GM19328 (cell line): Measurements from ENCODE around the gene MAF.

Source experiments
- ATAC-seq: cut with Tn5 transposase; IDR thresholded peaks from one replicate; pipeline ENCODE4 v1.9.1; 2021; ENCODE audit warnings: mild to moderate bottlenecking, moderate library complexity; ENCODE audit not compliant: unreplicated experiment

MAF gene

DNA sequence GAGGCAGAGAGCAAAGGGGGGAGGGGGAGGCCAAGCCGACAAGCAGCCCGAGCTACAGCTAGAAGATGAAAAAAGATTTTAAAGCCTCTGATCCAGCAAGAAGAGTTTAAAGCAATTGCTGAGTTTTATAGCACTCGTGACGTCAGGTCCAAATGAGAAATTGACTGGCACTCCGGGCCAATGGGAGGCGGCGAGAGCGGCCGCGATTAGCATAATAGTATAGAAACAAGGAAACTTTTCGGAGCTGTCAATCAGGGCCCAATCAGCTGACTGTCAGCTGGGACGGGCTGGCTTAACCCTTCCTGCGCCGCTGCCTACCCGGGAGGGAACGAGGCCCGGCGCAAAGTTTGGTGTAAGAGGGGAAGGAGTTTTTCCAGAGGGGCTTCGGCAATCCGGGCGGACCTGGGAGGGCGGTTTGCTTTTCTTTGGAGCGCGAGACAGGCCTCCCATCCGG, at the start of gene MAF:
Gene MAF (minus strand): TSS at position 100 of the 454 bp plus-strand sequence. CDS start 835 bp downstream, outside the sequence.
- ATAC-seq = no peak

DNA sequence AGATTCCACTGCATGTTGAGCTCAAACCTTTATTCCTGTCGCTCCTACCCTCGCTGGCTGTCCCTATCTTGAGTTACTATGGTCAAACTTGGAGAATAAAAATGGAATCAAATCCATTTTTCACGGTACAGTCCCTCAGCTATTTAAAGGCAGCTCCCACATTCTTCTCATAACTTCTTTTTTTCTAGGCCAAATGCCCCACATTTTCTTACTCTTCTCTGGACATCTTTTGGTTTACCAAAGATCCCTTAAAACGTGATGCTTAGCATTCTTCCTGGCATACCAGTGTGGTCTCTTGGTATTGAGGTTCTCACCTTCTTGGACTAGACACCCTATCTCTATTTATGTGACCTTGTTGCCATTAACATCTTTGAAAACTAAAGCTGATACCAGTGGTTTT, 48.3 kb upstream of the MAF start:
- no peak for ATAC-seq

DNA sequence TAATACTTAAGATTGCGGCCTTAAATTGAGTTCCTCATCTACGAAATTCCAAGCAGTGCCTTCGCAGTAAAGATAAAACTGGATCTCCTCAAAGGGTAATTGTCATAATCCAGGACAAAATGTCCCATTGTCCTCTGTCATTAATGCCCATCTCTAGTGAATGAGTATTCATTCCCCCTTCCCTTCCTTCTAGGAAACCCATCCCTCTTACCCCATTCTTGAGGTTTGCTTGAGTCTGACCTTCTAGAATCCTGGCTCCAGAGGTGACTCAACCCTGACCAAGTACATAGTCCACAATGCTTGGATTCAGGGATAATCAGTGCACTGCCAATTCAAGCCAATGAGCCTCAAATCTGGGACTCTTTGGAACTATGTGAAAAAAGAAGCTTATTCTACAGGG, 47.0 kb upstream of the MAF start:
- no peak for ATAC-seq

DNA sequence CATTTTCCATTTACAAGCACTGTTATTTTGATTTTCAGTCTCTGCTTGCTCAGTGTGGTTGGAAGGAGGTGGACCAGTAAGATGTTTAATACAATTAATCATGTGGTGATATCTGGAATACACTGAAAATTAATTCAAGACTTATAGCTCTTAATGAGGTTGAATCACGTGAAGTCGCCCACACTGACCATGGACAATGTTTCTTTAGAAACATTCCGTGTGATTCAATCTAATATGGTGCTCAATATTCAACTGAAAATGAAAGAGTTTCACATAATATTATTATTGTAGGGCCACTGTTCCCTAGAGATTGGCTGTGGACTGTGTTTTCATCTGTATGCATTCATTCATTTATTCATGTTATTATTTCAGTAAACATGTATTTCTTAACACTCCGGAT, 45.2 kb upstream of the MAF start:
- no peak for ATAC-seq

DNA sequence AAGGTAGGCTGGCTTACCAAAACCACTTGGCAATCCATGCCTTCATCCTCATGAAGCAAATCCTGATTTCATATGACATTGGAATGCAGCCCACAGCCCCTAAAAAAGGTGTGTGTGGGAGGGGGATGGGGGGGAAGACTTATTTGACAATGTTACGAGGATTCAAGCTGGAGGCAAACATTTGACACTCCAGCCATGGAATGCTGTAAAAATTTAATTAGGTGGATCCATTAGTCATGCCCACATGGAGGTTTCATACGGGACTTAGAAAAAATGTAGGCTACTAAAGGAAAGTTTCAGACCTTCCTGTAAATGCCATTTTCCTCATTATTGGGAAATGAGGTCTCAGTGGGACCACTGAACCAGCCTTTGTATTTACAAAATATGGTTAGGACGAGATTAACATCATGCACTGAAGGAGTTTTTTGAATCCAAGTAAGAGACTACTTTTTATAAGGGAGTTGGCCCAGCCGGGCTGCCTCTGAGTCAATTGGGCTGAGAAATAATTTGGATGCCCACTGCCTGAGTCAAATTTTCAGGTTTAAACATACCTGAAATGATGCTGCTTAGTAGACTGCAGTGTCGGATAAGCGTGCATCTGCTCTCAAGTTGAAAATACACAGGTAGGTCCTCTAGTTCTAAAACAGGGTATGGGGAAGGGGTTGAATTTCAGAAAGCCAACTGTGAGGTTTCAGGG, 44.6 kb upstream of the MAF start:
- no peak for ATAC-seq

DNA sequence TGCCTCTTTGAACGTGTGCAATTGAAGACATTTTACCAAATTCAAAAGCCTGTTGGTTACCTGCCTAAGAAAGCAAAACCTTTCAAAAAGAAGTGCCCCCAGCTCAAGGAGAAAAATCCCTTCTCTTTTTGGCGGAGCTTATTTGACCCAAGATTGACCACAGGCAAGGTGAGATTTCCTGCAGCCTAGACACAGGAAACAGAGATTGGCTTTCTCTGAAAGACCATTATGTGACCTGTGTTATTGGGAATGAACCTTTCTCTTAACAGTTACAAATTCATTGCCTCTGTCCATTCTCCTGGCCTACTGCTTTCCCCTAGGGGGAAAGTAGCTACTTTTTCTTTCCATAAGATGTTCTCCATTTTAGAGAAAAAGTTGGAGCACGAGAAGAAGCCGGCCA, 42.1 kb upstream of the MAF start:
- no peak for ATAC-seq

DNA sequence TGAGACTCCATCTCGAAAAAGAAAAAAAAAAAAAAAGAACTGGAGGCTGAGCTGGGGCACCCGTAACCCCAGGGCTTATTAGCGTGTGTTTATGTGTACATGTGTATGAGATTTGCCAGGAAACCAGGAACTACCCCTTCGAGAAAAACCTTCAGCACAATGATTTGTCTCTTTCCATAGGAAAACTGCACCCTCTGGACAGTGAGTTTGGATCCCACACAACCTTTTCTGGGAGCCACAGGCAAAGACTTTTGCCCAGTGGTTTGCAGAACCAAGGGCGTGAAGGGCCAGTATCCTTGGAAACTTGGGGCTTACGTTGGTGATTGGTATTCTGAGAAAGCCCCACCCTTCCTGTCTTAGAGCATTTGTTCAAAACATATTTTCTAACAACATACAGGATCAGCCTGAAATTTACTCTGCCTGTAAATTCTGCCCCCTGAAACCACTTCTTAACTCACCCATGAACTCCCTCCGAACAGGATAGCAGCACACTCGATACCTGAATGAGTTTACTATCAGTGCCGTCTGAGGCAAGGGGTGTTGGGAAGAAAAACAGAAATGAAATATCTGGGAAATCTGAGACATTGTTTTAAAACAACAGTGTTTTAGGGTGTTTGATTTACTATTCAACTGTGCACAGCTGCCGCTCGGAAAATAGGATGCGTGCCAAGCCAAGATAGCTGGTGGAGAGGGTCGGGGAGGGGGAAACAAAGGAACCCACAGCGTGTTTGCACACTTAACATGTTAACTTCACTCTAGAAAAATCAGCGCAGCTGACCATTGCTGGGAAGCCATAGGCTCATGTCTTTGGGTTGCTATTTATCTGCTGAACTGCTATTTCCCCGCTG, 40.2 kb upstream of the MAF start:
- ATAC-seq = no peak

DNA sequence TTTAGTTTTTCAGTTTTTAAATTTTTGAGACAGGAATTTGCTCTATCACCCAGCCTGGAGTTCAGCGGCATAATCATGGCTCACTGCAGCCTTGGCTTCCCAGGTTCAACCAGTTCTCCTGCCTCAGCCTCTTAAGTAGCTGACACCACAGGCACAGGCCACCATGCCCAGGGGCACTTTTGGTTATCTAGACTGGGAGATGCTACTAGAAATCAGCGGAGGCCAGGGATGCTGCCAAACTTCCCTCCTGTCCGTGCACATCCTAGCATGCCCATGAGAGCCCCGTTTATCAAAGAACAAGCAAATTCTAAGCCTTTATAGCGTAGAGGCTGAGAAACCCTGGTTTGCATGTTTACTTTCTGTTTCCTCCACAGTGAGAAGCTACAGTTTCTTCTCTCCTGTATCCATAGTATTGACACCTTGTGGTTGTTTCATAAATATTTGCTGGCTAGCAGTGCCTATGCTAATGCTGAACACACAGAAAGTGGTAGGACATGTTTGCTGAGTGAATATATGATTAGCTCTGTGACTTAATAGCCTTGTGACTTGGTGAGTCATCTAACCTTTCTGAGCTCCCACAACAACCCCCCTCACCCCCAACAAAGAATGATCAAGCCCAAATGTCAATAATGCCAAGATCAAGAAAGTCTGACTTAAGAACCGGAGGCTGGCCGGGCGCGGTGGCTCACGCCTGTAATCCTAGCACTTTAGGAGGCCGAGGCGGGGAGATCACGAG, 39.2 kb upstream of the MAF start:
- no peak for ATAC-seq

DNA sequence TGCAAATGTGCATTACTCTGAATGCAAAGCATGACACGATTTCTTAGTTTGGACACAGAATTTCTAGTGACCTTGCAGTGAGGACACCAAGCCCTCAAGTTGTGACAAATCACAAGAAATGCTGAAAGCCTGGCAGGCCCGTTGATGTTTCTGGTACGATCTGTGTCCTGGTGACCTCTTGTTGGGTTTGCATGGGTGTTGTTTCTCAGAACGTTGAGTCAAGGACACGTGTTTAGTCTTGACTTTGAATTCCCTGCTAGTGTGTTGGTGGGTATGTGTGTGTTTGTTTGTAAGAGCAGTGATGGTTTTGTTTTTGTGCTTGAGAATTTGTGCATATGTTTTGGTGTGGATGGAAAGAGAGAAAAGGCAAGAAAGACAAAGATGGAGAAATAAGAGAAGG, 37.8 kb upstream of the MAF start:
- no peak for ATAC-seq

DNA sequence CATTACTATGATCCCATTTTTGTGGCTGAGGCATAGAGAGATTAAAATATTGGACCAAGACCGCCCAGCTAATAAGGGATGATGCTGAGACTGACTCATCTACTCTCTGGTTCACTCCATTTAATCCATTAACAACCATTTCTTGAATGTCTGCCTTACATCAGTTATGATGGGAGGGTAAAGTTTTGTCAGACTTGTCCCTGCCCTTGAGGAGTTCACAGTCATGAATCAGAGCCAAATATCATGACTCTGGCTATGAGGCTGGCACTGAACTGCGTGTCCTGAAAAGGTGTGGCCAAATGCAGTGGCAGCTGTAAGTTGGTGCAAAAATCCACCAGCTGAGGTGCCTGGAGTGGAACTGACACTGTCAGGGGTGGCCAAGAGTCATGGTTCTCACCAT, 35.0 kb upstream of the MAF start:
- no peak for ATAC-seq

DNA sequence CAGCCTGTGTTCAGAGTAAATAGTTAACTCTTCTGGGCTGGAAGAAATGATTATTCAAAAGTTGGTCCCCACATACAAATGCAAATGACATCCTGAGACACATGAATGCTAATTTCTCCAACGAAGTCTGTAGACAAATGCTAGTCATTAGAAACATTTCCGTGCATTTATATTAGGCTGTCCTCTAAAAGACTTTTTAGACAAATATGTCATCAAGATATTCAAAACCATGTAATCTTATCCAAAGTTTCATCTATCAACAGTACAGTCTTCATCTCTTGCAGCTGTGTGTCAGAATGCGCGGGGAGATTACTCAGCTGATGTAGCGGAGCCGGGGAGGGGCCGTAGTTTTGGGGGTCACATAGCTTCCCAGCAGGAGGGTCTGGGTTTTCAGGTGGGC, 33.8 kb upstream of the MAF start:
- no peak for ATAC-seq

DNA sequence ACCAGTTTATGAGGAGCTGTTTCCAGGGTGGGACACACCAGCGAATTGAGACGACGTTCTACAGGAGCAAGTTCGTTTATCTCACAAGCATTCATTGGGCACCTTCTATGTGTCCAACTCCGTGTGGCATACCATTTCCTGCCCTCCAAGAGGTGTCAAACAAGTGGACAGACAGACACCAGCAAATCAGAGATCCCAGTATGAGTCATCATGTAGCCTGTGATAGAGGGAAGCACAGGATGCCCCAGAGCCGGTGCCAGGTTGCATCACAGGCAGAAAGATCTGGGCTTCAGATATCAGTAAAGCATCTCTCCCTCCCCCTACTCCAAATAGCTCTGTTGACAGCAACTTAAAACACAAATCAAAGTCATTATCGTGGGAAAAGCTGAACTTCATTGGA, 31.8 kb upstream of the MAF start:
- ATAC-seq = no peak

DNA sequence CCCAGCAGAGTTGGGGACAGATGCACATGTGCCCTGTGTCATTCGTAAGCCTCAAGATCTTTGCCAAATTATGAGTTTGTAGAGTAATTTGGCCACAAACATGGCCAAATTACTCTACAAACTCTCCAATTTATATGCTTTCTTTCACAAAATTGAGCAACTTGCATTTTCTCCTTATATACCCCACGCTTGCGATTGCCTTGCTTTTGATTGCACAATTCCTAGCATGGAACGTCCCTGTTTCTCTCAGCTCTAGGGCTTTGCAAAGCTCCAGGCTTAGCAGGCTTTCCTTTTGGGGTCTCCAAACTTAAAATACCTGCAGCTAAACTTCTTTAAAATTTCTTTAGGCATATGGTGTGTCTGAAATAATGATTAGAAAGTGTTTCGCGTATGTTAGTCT, 28.5 kb upstream of the MAF start:
- ATAC-seq = no peak

DNA sequence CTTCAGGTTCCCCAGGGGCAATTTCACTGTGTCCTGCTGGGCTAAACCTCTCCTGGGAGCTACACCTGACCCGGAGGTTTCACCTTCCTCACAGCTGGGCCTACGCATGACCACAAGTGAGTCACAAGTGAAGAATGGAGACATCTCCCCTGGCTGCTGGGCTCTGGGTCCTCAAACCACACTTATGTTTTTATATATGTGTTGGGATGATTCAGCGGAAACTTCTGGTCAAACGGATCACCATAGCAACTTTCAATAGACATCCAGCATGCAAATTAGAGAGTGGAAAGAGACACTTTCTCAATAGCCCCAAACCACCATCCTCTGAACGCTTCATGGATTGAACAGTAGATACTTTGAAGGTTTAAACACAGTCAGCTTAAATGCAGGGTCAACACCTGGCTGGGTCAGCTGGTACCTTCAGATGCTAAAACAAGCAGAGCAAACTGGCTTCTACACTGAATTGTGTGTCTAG, 28.0 kb upstream of the MAF start:
- peak; percentile 87 for ATAC-seq

DNA sequence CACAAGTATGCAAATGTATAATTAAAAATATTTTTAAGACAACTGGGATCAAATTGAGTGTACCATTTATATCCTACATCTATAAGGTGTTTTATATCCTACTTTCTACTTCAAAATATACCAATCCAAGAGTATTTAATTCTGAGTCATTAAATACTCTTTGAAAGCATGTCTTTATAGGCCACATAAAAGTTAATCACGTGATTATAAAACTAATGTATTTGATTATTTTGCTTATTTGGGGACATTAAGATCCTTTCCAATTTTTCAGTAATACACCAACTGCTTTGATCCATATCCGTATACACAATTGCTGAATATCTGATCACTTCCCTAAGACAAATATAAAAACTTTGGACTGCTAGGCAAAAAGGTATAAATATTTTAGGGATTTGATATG, 26.6 kb upstream of the MAF start:
- ATAC-seq = no peak

DNA sequence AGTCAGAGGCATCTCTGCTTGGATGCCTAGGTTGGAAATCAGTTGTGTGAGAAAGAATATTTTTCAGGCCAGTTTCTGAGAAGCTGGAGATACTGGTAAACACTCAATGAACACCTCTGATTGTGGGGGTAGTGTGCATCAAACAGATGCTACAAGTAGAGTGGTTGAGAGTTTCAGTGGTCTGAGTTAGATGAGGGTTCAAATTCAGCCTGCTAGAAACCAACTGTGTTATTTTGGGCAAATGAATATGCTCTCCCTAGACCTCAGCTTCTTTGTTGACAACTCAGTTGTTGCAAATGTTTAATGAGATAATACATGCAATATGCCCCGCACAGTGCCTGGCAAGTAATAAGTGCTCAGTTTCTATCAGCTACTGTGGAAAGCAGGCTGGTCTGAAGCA, 25.2 kb upstream of the MAF start:
- no peak for ATAC-seq

DNA sequence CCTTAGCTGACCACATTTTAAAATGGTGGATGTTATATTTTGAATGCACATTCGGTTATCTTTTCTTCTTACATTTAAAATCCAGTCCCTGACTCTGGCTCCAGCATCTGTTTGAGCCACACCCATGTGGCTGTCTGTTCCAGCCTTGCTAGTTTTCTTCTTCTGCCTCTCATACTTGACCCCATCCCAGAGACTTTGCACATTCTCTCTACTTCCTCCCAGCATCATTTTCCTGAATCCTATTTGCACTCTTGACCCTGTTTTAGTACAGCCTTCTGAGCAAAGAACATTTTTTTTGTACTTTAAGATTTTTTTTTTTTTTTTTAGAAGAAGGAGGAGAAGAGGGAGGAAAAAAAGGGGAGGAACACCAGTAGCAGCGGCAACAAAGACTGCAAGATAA, 23.3 kb upstream of the MAF start:
- no peak for ATAC-seq

DNA sequence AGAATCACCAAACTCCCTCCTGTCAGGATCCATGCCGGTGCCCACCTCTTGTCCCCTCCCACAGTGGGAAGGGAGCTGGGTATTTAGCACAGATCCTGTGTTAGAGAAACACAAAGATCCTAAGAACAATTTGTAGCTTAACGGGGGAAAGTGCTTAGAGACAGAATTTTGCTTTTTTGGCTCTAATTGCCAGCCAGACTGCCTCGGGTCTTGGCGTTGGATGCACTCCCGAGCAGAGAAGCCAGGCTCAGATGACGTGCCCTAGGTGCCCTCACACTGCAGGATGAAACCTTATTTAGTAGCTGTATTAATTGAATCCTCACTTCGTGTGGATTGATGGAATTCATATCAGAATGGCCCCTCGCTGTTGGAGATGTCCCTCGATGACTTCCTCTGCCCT, 22.5 kb upstream of the MAF start:
- ATAC-seq = no peak

DNA sequence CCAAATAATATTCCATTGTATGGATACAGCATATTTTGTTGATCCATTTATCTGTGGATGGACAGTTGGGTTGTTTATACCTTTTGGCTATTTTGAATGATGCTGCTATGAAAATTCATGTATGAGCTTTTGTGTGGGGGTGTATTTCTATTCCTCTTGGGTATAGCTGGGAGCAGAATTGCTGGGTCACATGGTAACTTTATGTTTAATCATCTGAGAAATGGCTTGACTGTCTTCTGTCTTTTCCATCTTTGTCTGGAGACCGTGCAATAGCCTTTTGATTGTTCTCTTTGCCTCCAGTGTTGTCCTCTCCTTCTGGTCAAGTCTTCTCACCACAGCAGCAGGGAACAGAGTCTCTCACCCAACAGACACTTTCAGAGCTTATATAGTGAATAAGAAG, 20.5 kb upstream of the MAF start:
- no peak for ATAC-seq

DNA sequence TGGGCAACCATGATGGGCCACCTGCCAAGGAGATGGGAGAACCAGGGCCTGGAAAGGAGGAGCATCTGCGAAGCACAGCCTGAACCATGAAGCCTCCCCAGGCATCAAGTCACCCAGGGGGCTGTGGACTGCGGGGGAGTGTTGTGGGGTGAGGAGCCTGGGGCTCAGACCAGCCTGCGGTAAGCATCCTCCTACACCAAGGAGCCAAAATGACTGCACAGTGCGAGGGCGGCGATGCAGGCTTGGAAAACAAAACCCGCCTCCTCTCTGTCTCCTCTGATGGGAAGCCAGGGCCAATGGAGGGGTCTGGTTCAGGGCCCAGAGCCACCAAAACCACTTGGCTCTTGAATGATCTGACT, 18.1 kb upstream of the MAF start:
- no peak for ATAC-seq

DNA sequence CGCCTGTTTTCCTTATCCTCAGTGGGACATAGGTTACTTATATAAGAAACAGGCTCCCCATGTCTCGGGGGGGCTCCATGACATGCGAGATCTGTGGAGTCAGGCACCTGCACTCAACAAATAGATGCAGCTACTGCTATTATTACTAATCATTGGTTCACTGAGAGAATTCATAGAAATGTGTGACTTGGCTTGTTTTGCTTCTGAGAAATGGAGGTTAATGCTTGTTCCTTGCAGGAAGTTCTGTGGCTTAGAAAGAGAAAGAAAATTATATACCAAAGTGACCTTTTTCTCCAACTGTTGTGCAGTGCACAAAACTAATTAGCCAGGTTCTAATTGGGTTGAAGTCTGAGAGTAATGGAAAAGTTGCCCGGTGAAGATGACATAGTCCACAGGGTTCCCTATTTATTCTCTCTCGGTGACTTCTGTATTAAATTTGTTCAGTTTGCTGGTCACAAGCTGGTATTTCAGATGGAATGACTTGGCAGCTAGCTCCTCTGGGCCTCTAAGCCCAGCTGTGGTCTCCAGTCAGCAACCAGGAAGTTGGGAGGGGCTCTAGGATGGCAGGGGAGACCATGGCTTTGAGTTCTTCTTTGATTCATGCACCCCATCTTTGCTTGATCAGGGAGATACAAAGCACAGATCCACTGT, 17.6 kb upstream of the MAF start:
- ATAC-seq = no peak
